ENCODE data around the gene PSAP.
"Not testable (repeated sequence)": the region's sequence is repeated elsewhere in the genome, so short reads cannot be mapped to it uniquely, and the experiment has no call there.

The PSAP gene

DNA sequence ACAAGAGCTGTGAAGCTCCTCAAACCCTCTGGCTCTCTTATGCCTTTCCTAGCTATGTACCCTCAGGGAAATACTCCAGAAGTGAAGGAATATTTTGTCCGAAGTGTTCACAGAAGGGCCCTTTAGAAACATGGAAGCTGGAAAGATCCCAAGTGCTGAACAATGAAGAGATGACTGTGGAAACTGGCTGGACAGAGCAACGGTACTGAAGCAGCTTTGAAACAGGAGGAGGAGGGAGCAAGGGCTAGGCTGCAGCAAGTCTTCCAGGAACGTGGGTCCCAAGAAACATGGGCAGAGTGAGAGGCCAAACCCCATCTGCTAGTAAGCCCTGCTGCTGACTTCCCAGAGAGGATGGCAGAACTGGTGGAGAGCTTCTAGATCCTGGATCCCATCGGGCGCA is 3.0 kb upstream of the PSAP start:
- no peak for TF ChIP-seq CTCF (IDR thresholded peaks at IDR 0.05; ENCODE audit: insufficient read depth, missing control alignments)
- DNase-seq (ENCODE audit: insufficient read length, low spot score) (no peak), FAIRE-seq (no peak)

- TF ChIP-seq CTCF (IDR thresholded peaks at IDR 0.05; ENCODE audit: insufficient read depth, missing control alignments) = no peak
- DNase-seq (ENCODE audit: insufficient read length, low spot score) (no peak), FAIRE-seq (no peak)
These were observed 1.4 kb upstream of the PSAP start for GRCh38 chr10:71852355-71852937.

GRCh38 chr10:71851465-71852095 is 529 bp upstream of the PSAP start:
- not testable (repeated sequence) for FAIRE-seq; DNase-seq (ENCODE audit: insufficient read length, low spot score)

DNA sequence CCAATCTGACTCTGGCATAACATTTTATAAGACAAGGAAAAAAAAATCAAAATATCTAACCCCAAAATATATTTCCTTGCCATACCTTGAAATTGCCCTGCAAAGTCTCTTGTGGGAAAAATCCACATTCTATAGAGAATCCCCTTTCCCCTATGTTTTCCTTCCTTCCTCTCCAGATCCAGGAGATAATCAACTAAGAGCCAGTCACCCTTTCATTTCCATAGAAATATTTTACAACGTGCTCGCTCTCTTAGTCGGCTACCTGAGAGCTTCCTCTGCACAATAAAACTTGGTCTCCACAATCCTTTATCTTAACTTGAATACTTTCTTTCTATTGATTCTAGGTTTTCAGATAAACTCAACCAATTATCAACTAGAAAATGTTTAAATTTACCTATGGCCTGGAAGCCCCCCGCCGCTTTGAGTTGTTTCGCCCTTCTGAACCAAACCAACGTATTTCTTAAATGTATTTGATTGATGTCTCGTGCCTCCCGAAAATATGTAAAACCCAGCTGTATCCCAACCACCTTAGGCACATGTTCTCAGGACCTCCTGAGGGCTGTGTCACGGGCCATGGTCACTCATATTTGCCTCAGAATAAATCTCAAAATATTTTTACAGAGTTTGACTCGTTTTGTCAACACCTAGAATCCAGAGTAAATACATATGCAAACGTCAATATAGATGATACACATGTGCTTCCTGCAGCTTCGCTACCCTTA is 869 bp downstream of the PSAP start:
- FAIRE-seq (no peak), DNase-seq (ENCODE audit: insufficient read length, low spot score) (no peak)
- no peak for TF ChIP-seq CTCF (IDR thresholded peaks at IDR 0.05; ENCODE audit: insufficient read depth, missing control alignments)

- no peak for FAIRE-seq
- TF ChIP-seq CTCF (IDR thresholded peaks at IDR 0.05; ENCODE audit: insufficient read depth, missing control alignments) = no peak
- DNase-seq (ENCODE audit: insufficient read length, low spot score) = no peak
These were observed 1.6 kb downstream of the PSAP start for GRCh38 chr10:71849461-71849908.

- TF ChIP-seq CTCF (IDR thresholded peaks at IDR 0.05; ENCODE audit: insufficient read depth, missing control alignments) = no peak
- FAIRE-seq = no peak
- no peak for DNase-seq (ENCODE audit: insufficient read length, low spot score)
These were observed 2.5 kb downstream of the PSAP start for GRCh38 chr10:71848325-71849275.

DNA sequence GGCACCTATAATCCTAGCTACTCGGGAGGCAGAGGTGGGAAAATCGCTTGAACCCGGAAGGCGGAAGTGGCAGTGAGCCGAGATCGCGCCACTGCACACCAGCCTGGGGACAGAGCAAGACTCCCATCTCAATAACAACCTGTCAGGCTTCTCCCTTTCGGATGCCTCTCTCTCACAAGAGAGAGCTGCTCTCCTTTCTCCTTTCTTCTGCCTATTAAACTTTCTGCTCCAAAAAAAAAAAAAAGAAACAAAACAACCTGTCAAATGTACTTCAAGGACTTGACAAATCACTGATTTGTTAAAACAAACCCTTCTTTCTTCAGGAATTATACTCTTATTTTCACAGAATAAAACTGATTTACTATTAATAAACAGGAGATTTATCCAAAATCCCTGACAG is 3.6 kb downstream of the PSAP start:
- FAIRE-seq = no peak

More for the DNA sequence above, 3.6 kb downstream of the PSAP start:
- DNase-seq (ENCODE audit: insufficient read length, low spot score) = no peak
- TF ChIP-seq CTCF (IDR thresholded peaks at IDR 0.05; ENCODE audit: insufficient read depth, missing control alignments) = no peak
